NCI-H1105 (cell line): ENCODE data around the gene GNAS.

Experiments
- DNase-seq: peaks from one replicate; lab custom pipeline; 2025; lab: John Stamatoyannopoulos, UW

The GNAS gene

GRCh38 chr20:58853976-58854637, 1.6 kb downstream of the GNAS start:
- no peak for DNase-seq

DNA sequence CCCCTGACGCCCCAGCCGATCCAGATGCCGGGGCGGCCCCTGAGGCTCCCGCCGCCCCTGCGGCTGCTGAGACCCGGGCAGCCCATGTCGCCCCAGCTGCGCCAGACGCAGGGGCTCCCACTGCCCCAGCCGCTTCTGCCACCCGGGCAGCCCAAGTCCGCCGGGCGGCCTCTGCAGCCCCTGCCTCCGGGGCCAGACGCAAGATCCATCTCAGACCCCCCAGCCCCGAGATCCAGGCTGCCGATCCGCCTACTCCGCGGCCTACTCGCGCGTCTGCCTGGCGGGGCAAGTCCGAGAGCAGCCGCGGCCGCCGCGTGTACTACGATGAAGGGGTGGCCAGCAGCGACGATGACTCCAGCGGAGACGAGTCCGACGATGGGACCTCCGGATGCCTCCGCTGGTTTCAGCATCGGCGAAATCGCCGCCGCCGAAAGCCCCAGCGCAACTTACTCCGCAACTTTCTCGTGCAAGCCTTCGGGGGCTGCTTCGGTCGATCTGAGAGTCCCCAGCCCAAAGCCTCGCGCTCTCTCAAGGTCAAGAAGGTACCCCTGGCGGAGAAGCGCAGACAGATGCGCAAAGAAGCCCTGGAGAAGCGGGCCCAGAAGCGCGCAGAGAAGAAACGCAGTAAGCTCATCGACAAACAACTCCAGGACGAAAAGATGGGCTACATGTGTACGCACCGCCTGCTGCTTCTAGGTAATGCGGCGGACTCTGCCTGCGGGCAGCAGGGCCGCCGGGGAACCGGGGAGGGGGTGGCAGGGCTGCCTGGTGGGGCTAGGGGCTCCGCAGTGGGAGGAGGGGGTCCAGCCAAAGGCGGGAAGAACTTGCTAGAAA, 2.3 kb downstream of the GNAS start:
- no peak for DNase-seq

DNA sequence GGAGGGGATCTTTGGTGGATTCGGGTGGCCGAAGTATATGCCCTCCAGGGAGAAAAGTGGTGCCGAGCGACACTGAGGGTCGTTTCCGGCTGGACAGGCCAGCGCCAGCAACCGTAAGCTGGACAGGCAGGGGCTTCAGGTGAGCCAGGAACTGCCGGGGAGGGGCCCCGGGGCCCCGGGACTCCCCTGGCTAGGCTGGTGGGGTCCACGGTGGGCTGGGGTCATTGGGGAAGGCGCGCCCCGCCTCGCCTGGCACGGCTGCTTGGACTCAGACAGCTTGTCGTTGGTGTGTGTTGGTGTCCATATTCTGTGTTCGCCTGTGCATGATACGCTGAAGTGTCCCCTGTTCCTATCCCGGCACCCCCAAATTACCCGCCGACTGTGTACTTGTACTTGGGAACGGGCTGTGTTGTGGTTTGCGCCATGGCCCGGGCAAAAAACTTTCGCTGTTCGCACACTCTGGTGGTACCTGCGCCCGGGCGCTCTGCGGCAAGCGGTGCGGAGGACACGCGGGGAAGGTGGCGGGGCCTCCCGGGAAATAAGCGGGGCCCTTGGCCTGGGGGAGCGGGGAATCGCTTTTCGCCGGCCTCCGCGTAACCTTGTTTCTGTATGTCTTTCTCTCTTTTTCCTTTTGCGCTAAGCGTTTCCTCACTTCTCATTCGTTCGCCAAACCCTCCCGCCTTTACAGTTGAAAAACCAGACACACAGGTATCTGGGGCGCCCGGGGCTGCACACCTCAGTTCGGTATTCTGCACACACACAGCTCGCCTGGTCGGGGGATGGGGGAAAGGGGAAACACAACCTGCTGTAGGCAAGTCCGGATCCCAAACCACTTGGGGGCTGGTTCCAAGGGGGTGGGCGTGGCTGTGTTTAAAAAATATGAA, 3.2 kb downstream of the GNAS start:
- no peak for DNase-seq

- no peak for DNase-seq
Measured at GRCh38 chr20:58863044-58863790, 10.7 kb downstream of the GNAS start.

DNA sequence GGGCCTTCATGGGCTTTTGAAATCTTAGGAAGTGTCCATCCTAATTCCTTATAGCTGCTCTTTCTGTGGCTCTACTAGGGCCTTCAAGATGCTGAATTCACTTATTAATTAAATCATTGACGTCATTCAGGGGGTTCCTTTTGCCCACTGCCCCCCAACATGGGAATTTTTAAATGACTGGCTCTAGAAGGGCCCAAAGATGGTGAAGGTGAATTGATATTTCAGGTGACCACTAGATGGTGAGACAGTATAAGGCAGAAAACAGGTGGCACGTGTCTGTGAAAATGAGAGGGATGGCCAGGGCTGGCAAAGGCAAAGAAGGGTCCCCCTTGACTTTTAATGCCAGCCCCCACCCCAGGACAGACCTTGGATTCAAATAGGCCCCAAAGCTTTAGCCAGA, 11.8 kb downstream of the GNAS start:
- no peak for DNase-seq

- DNase-seq = no peak
Measured at GRCh38 chr20:58865843-58866242, 13.3 kb downstream of the GNAS start.

DNA sequence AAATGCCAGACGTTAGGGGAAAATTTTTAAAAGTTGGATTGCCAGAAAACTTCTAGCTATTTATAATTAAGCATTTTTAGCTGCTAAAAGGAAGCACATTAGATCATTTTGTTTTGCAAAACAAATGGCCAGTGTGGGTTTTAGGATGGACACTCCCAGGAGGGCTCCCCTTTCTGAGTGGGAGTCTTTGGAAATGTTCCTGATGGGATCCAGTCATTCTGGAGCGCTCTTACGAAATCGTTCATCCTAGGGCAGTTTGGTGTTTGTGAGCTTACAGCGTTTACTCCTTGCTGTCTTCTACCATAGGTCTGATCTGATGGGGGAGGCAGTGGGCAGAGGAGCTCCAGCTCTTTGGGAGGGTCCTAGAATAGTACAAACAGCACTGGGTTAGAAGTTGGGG, 14.7 kb downstream of the GNAS start:
- no peak for DNase-seq

GRCh38 chr20:58868795-58869194, 16.3 kb downstream of the GNAS start:
- no peak for DNase-seq

GRCh38 chr20:58869662-58870227, 17.2 kb downstream of the GNAS start:
- DNase-seq = no peak

DNA sequence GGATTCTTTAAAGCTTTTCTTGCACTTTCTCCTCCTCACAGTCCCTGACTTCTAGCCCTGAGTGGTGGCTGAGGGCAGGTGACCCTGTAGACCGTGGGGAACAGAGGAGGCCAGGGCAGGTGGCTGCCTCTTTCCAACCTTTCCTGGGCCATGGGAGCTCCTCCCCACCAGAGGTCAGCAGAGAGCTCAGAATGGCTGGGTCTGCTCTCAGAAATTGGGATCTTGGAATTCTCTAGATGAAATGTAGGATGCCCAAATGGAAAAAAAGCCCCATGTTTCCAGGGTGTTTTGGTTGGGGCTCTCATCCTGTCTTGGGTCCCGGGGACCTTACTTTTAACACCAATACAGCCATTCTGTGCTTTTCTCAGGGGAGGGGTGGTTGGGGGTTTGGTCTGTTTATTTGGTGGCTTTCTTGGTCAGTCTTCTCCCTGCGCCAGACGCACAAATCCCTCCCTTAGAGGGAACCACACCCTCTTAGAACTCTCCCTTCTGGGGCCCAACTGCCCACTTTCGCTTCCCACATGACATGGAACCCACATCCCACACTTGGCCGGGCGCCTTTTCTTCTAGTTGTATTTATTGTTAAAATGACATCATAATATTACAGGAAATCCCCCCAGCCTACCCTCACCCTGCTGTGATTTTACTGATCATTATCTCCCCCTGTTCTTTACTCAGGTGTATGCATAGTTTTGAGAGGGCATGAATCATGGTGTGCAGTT, 17.9 kb downstream of the GNAS start:
- peak; percentile 73 for DNase-seq

GRCh38 chr20:58871533-58872102, 19.1 kb downstream of the GNAS start:
- no peak for DNase-seq

- DNase-seq = no peak
Measured at GRCh38 chr20:58874469-58874868, 22.0 kb downstream of the GNAS start.

DNA sequence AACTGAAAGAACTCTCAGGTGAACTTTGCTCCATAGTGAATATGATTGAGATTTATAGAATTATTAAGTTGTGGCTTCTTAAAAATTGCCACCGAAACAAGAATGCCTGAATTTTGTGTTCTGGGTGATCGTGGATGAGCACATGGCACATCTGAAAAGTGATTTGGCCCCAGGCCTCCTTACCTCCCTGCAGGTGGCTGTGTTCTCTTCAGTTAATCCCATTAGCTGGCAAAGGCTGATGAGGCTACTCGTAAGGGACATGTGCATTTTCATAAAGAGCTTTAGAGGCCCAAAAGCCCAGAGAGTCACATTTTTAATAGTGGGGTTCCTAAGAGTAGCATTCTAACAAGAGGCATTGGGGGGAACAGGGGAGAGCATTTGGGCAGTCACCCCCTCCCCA, 22.6 kb downstream of the GNAS start:
- DNase-seq = no peak

GRCh38 chr20:58875541-58876134, 23.1 kb downstream of the GNAS start:
- DNase-seq = no peak

GRCh38 chr20:58876437-58876836, 23.9 kb downstream of the GNAS start:
- DNase-seq = no peak

DNA sequence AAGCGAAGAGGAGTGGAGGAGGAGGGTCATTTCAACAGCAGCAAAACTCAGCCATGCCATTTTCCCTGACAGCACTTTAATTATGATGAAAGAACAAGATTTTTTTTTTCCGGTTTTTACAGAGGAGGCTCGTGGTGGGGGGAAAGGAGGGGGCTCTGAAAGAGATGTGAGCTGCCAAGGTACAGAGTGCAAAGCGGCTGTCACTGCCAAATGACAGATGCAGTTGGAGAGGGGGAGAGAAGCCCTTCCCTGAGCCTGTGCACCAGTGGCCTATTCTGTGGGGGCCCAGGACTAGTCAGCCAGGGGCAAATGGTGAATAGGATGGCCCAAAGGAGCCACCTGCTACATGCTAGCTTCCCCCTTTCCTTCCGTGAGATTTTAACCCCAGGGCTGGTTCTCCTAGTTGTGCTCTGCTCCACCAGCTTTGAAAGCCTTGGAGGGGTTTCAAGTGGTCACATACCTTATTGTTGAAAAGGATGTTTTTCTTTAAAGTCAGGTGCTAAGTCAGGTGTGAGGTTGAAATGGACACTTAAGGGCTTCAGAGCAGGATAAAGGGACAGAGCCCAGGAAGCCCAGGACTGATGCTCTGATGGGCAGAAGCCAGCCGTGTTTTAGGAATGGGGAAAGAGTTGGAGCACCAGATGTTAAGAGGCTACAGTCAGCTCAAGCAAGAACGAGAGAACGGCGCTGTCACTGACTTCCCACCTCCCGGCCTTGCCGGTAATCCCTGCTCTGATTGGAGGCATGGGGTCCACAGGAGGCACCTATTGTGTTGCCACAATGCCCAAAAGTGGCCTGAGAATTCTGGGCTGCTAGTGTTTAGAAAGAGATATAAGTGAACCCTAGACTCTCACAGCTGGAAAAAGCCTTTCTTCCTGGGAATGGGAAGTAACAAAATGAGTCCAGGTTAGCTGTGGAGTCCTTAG, 24.8 kb downstream of the GNAS start:
- DNase-seq = no peak

- DNase-seq = no peak
Measured at GRCh38 chr20:58877976-58878360, 25.5 kb downstream of the GNAS start.

DNA sequence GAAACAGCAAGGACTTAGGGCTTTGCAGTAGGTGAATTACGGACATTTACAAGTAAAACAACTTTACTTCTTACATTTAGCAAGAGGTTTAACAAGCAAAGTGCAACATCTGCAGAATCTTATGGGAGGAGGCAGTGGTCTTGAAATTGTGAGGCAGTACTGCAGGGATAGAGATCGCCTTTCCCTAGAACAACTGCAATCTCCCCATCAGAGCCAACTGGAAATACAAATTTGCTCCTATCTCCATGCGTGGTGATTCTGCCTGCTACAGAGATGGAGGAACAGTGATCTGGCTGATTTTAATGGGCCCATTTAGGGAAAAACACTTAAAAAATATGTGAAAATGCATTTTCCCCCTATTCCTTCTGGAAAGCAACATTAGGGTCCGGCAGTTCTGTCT, 25.9 kb downstream of the GNAS start:
- no peak for DNase-seq

DNA sequence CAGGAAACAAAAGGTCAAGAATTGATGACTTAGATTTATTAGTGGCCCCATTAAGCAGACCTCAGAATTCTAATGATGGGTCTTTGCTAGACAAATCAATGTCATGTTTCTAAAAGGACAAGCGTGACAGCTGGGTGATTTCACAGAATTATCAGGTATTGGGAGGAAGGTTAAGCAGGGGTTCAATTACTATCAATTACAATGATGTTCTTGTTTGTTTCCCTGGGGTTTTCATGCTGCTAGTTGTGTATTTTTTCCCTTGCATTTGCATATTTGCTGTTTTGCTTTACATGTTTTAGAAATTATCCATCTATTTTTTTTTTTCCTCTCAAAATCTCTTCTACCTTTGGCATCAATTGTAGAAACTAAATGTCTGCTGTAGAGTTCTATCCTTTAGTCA, 27.9 kb downstream of the GNAS start:
- no peak for DNase-seq
